Activated CD4-positive, alpha-beta memory T cell treated with anti-CD3 and anti-CD28 coated beads for 36 hours (primary cell): ENCODE results near the gene TENT5C. TPM values are rescaled to one million over a fixed set of nuclear protein-coding genes. Genes with fewer than 3 reads are reported as not detected.

ENCODE experiments used
- CTCF ChIA-PET: fragments of 350-600 bp; sonication (Branson Sonifier 250); formaldehyde crosslinking; loops from one replicate; lab custom pipeline; 2021; ENCODE audit warnings: antibody characterized with exemption, inconsistent platforms; lab: Charles Lee
- POLR2A ChIA-PET: fragments of 350-600 bp; sonication (Branson Sonifier 250); formaldehyde crosslinking; loops from one replicate; lab custom pipeline; 2021; ENCODE audit warnings: antibody characterized with exemption; lab: Charles Lee
- DNase-seq: peaks from one replicate; pipeline ENCODE4 v3.0.0-alpha.2; 2020
- H3K27ac Mint-ChIP-seq: one replicate; pipeline ENCODE4 v1.8.0; 2021; ENCODE audit warnings: mixed read lengths
- H3K27me3 Mint-ChIP-seq: one replicate; pipeline ENCODE4 v1.8.0; 2021; ENCODE audit warnings: mixed read lengths
- H3K36me3 Mint-ChIP-seq: one replicate; pipeline ENCODE4 v1.8.0; 2021; ENCODE audit warnings: mixed read lengths
- H3K4me1 Mint-ChIP-seq: one replicate; pipeline ENCODE4 v1.8.0; 2021; ENCODE audit warnings: low read depth, mixed read lengths
- H3K4me3 Mint-ChIP-seq: one replicate; pipeline ENCODE4 v1.8.0; 2021; ENCODE audit warnings: mild to moderate bottlenecking, mixed read lengths
- H3K9me3 Mint-ChIP-seq: one replicate; pipeline ENCODE4 v1.8.0; 2021; ENCODE audit warnings: mixed read lengths
- intact Hi-C: fragments of 100-400 bp; cut with micrococcal nuclease; formaldehyde crosslinking; loops from one replicate; pipeline ENCODE4 v1.15.1; 2023
- total RNA-seq, 2 experiments: library from RNA; stranded (reverse); gene quantifications; one replicate each; pipeline ENCODE4 v1.2.3, GENCODE V29; 2021

Gene TENT5C
- total RNA-seq, 2 experiments from 2014 or later, result 13.8 to 14.0 TPM

DNA sequence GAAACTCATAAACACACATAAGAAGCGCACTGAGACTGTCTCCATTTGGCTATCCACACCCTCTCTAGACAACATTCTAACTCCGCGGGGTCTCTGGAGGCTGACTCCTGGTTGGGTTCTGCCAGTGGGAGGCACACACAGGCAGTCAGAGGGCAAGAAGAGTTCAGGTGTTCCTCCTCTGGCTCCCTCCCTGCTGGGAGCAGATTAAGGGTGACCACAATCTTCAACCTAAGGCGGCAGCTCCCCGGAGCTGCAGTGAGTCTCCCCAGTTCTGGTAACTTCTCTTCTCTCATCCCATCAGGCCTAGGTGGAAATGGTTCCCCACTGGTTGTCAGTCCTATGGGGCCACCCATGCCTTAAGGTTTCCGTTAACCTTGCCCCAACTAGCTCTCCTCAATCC, 7.4 kb upstream of the TENT5C start:
- intact Hi-C loops, result no loop called here
- no peak overlapping the region for H3K4me3 Mint-ChIP-seq
- ChIA-PET POLR2A (no interaction called here), CTCF (no interaction called here)
- no peaks in the 10 kb centered on the region for H3K9me3 Mint-ChIP-seq
- no peaks in the 10 kb centered on the region for H3K36me3 Mint-ChIP-seq
- H3K27ac Mint-ChIP-seq, result no peak overlapping the region
- H3K4me1 Mint-ChIP-seq, result no peaks in the 10 kb centered on the region
- H3K27me3 Mint-ChIP-seq, result no peaks in the 10 kb centered on the region
- DNase-seq, result no peak

DNA sequence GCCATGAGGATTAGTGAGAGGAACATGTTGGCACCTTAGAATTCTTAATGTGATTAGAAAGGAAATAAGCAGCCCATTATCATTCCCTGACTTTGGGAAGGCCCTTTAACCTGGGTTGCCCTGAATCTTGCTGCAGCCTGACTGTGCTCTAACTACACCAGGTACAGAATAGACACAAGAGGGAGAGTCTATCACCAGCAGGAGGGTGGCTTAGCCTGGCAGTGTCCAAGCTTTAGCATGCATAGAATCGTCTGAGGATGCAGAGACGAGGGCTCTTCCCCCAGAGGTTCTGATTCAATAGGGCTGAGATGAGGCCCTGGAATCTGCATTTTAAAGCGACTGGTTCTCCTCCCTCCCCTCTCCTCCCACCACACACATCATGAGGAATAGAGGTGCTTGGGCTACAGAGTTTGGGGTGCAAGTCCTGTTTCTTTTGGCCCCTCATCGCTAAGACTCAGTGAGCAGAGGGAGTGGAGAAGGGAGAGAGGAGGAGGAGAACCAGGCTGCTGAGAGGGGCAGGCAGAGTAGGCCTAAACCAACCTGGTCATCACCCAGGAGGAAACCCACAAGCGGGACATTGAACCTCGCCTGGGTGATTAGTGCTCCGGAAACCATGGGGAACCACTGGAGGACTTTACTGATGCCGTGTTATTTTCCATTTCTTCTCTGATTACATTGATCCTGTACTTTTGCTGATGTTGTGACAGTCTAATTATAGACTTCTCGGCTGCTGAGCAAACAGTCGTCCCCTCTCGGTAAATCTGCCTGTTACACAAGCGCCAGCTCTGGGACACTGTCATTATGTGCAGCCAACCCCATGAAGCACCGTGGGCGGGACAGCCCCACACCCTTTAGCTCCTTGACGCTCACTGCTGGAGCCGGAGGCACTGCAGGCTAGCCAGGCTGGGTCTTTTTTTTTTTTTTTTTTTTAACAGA, 6.3 kb upstream of the TENT5C start:
- CTCF ChIA-PET, result interaction anchor here (0.5 kb wide), 1 partner anchor 17 kb away, joined by 3 read pairs; no protein-coding TSS in a partner anchor
- Mint-ChIP-seq H3K27ac (no peak overlapping the region), H3K9me3 (no peaks in the 10 kb centered on the region), H3K36me3 (no peaks in the 10 kb centered on the region), H3K27me3 (no peaks in the 10 kb centered on the region), H3K4me3 (no peak overlapping the region), H3K4me1 (peaks cover under 1% of the 10 kb centered on the region)
- POLR2A ChIA-PET, result no interaction called here
- intact Hi-C loops, result loop anchor here (10.0 kb wide), 2 partner anchors 325 to 1225 kb away; partner anchors contain the start of genes ATP1A1, GDAP2 and WDR3
- DNase-seq, result no peak

- DNase-seq, result no peak
- H3K27me3 Mint-ChIP-seq, result no peaks in the 10 kb centered on the region
- intact Hi-C loops, result loop anchor here (10.0 kb wide), 2 partner anchors 324 to 1226 kb away; partner anchors contain the start of genes ATP1A1, GDAP2 and WDR3
- no peaks in the 10 kb centered on the region for H3K36me3 Mint-ChIP-seq
- peaks cover 4% of the 10 kb centered on the region for H3K4me1 Mint-ChIP-seq
- H3K9me3 Mint-ChIP-seq, result no peaks in the 10 kb centered on the region
- ChIA-PET POLR2A (interaction anchor here (0.7 kb wide), 1 partner anchor 12 kb away, joined by 3 read pairs; no protein-coding TSS in a partner anchor), CTCF (no interaction called here)
- no peak overlapping the region for H3K27ac Mint-ChIP-seq
- no peak overlapping the region for H3K4me3 Mint-ChIP-seq
Observed at GRCh38 chr1:117600325-117600943, 5.4 kb upstream of the TENT5C start.

DNA sequence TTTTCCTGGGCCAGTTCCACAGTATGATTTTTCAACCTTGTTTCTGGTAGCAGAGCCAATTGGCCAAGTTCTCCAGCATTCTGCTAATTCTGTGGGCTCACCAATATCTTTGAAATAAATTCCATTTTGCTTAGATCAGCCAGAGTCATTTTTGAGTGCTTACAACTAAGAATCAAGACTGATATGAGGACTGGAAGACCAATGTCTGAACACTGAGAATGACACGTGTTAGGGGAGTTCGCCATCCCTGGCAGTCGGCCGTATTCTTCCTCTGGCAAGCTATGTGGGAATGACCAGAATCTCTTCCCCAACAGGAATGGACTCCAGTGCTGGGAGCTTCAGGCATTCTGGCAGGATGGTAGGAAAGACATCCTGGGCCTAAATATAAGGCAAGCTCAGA, 4.9 kb upstream of the TENT5C start:
- no peaks in the 10 kb centered on the region for H3K36me3 Mint-ChIP-seq
- no peak overlapping the region for H3K4me3 Mint-ChIP-seq
- no peaks in the 10 kb centered on the region for H3K27me3 Mint-ChIP-seq
- ChIA-PET CTCF (no interaction called here), POLR2A (interaction anchor here (0.7 kb wide), 1 partner anchor 12 kb away, joined by 3 read pairs; no protein-coding TSS in a partner anchor)
- no peaks in the 10 kb centered on the region for H3K9me3 Mint-ChIP-seq
- H3K27ac Mint-ChIP-seq, result no peak overlapping the region
- intact Hi-C loops, result loop anchor here (10.0 kb wide), 2 partner anchors 324 to 1226 kb away; partner anchors contain the start of genes ATP1A1, GDAP2 and WDR3
- peaks cover 4% of the 10 kb centered on the region for H3K4me1 Mint-ChIP-seq
- DNase-seq, result no peak

DNA sequence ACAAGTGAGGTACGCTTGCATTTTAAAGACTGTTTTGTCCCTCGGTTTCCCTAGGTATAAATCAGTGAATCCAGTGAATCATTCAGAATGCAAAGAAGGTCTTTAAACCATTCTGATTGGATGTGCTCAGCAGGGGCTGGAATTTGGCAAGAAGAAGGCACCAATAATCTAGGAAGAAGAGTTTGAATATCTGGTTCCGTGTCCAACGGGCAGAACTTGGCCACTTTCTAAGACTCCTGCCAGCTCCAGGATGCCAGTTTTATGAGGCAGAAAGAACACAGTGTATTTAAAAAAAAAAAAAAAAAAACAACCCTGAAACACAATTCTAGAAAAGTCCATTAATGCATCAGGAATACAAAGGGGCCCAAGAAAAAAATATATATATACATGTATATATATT, 3.0 kb upstream of the TENT5C start:
- Mint-ChIP-seq H3K27me3 (no peaks in the 10 kb centered on the region), H3K4me3 (no peak overlapping the region), H3K9me3 (no peaks in the 10 kb centered on the region), H3K36me3 (no peaks in the 10 kb centered on the region), H3K4me1 (peaks cover 14% of the 10 kb centered on the region), H3K27ac (no peak overlapping the region)
- intact Hi-C loops, result loop anchor here (10.0 kb wide), 2 partner anchors 322 to 1228 kb away; partner anchors contain the start of genes ATP1A1, GDAP2 and WDR3
- no peak for DNase-seq
- POLR2A ChIA-PET, result no interaction called here
- CTCF ChIA-PET, result interaction anchor here (0.7 to 1.0 kb wide), 2 partner anchors 73 to 157 kb away, joined by 3 read pairs; no protein-coding TSS in a partner anchor

GRCh38 chr1:117605164-117605773, 579 bp upstream of the TENT5C start:
- peak overlapping the region; percentile 91 for H3K4me3 Mint-ChIP-seq
- H3K27ac Mint-ChIP-seq, result peak overlapping the region; percentile 94
- no peaks in the 10 kb centered on the region for H3K27me3 Mint-ChIP-seq
- POLR2A ChIA-PET, result interaction anchor here (1.7 to 2.8 kb wide), 3 partner anchors 12 to 72 kb away, joined by 5 to 83 read pairs (median 26); no protein-coding TSS in a partner anchor
- H3K9me3 Mint-ChIP-seq, result no peaks in the 10 kb centered on the region
- intact Hi-C loops, result loop anchor here (1.0 to 10.0 kb wide), 7 partner anchors 14 to 1230 kb away; partner anchors contain the start of genes ATP1A1, GDAP2, TTF2 and WDR3
- H3K36me3 Mint-ChIP-seq, result peaks cover 12% of the 10 kb centered on the region
- no peak for DNase-seq
- CTCF ChIA-PET, result no interaction called here
- H3K4me1 Mint-ChIP-seq, result peaks cover 36% of the 10 kb centered on the region

GRCh38 chr1:117606649-117607430, 992 bp downstream of the TENT5C start:
- peaks cover 46% of the 10 kb centered on the region for H3K4me1 Mint-ChIP-seq

GRCh38 chr1:117607471-117607870, 1.6 kb downstream of the TENT5C start:
- peak overlapping the region; percentile 83 for H3K27ac Mint-ChIP-seq
- peaks cover 17% of the 10 kb centered on the region for H3K36me3 Mint-ChIP-seq
- H3K4me1 Mint-ChIP-seq, result peaks cover 51% of the 10 kb centered on the region
- peak overlapping the region; percentile 89 for H3K4me3 Mint-ChIP-seq
- H3K27me3 Mint-ChIP-seq, result no peaks in the 10 kb centered on the region
- H3K9me3 Mint-ChIP-seq, result no peaks in the 10 kb centered on the region
- intact Hi-C loops, result loop anchor here (10.0 kb wide), 2 partner anchors 317 to 1233 kb away; partner anchors contain the start of genes ATP1A1, GDAP2 and WDR3
- CTCF ChIA-PET, result interaction anchor here (0.5 to 3.4 kb wide), 14 partner anchors 11 to 181 kb away, joined by 3 to 19 read pairs (median 4); no protein-coding TSS in a partner anchor
- DNase-seq, result peak; percentile 74
- POLR2A ChIA-PET, result interaction anchor here (0.6 to 2.8 kb wide), 6 partner anchors 10 to 71 kb away, joined by 3 to 83 read pairs (median 4); no protein-coding TSS in a partner anchor

More at GRCh38 chr1:117606649-117607430, 992 bp downstream of the TENT5C start:
- no peaks in the 10 kb centered on the region for H3K9me3 Mint-ChIP-seq
- H3K4me3 Mint-ChIP-seq, result peak overlapping the region; percentile 89
- H3K36me3 Mint-ChIP-seq, result peaks cover 16% of the 10 kb centered on the region
- ChIA-PET POLR2A (interaction anchor here (0.7 to 2.8 kb wide), 8 partner anchors 11 to 73 kb away, joined by 3 to 83 read pairs (median 5); no protein-coding TSS in a partner anchor), CTCF (interaction anchor here (0.6 to 3.4 kb wide), 13 partner anchors 11 to 152 kb away, joined by 3 to 19 read pairs (median 5); no protein-coding TSS in a partner anchor)
- peak; percentile 69 for DNase-seq
- peak overlapping the region; percentile 83 for H3K27ac Mint-ChIP-seq
- intact Hi-C loops, result loop anchor here (1.0 to 10.0 kb wide), 4 partner anchors 72 to 1232 kb away; partner anchors contain the start of genes ATP1A1, GDAP2 and WDR3
- H3K27me3 Mint-ChIP-seq, result no peaks in the 10 kb centered on the region

GRCh38 chr1:117608115-117608615, 2.3 kb downstream of the TENT5C start:
- no peak for DNase-seq
- ChIA-PET CTCF (interaction anchor here (0.6 to 3.4 kb wide), 13 partner anchors 10 to 150 kb away, joined by 3 to 19 read pairs (median 4); no protein-coding TSS in a partner anchor), POLR2A (interaction anchor here (0.6 to 2.8 kb wide), 4 partner anchors 10 to 72 kb away, joined by 3 to 83 read pairs (median 14); no protein-coding TSS in a partner anchor)
- Mint-ChIP-seq H3K4me3 (peak overlapping the region; percentile 89), H3K9me3 (no peaks in the 10 kb centered on the region), H3K27ac (peak overlapping the region; percentile 31), H3K4me1 (peaks cover 58% of the 10 kb centered on the region), H3K27me3 (no peaks in the 10 kb centered on the region), H3K36me3 (peaks cover 19% of the 10 kb centered on the region)
- intact Hi-C loops, result loop anchor here (1.0 to 10.0 kb wide), 3 partner anchors 8 to 1233 kb away; partner anchors contain the start of genes ATP1A1, GDAP2 and WDR3

DNA sequence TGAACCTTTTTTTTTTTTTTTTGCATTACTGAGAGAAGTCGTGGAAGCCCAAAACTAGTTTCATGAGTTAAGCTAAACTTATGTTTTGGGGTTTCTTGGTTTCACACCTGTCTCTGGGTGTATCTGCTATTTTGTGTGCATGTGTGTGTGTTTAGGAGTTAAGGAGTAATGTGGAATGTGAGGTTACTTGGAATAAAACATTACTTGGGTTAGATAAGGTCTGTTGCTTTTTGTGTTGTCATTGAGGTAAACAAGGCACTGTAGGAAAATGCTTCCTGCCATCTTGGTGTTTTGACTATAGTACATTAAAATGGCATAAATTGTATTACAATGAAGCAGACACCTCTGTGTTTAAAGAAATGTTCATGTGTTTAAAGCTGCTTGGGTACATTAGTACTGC, 2.9 kb downstream of the TENT5C start:
- Mint-ChIP-seq H3K27ac (peak overlapping the region; percentile 8), H3K4me1 (peaks cover 64% of the 10 kb centered on the region), H3K9me3 (no peaks in the 10 kb centered on the region), H3K27me3 (no peaks in the 10 kb centered on the region), H3K36me3 (peaks cover 19% of the 10 kb centered on the region), H3K4me3 (peak overlapping the region; percentile 17)
- DNase-seq, result no peak
- ChIA-PET CTCF (interaction anchor here (1.2 to 3.4 kb wide), 3 partner anchors 10 to 145 kb away, joined by 3 to 17 read pairs (median 15); no protein-coding TSS in a partner anchor), POLR2A (interaction anchor here (1.1 to 1.7 kb wide), 2 partner anchors 9 to 50 kb away, joined by 3 to 5 read pairs; no protein-coding TSS in a partner anchor)
- intact Hi-C loops, result loop anchor here (1.0 to 10.0 kb wide), 3 partner anchors 8 to 1234 kb away; partner anchors contain the start of genes ATP1A1, GDAP2 and WDR3
